Measurements from ENCODE around the gene MET. TPM values are rescaled to one million over a fixed set of nuclear protein-coding genes. Genes with fewer than 3 reads are reported as not detected.

MET gene
- total and polyA plus RNA-seq, 2 donors (not counting 3 experiments of a cell fraction or from before 2014, with no cell fraction given) = 21.1 to 44.5 TPM

DNA sequence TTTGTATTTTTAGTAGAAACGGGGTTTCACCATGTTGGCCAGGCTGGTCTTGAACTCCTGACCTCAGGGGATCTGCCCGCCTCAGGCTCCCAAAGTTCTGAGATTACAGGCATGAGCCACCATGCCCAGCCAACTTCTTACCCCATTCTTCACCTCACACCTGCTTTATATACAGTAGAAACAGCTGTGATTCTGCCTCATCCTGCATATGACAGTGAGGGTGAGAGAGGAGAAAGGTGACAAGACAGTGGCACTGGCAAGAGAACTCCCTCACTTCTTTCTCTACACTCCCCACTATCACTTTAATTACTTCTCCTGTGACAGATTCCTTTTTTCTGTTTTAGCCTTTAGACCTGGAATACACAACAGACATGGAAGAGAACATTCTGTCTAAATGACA, 128.6 kb downstream of the MET start:
- Histone ChIP-seq H3K9me3 (replicated peaks; ENCODE audit: control insufficient read depth, insufficient read depth, low read length) (no peaks in the 10 kb centered on the region), H2AFZ (ENCODE audit: low read depth, low read length) (no peak overlapping the region), H3K4me2 (ENCODE audit: insufficient read depth, low read length) (no peak overlapping the region), H3K27ac (ENCODE audit: insufficient read depth, low read depth, low read length) (no peak overlapping the region), H3K27me3 (ENCODE audit: control insufficient read depth in 2 of 2, insufficient read depth in 2 of 2, low read length in 2 of 2) (no peaks in the 10 kb centered on the region), H3K9ac (replicated peaks; ENCODE audit: extremely low read depth, insufficient read depth, low read length) (no peak overlapping the region), H3K4me1 (ENCODE audit: control insufficient read depth, extremely low read depth, insufficient read depth, low read length) (peaks cover 8% of the 10 kb centered on the region), H3K79me2 (ENCODE audit: control insufficient read depth, insufficient read depth, low read length) (no peaks in the 10 kb centered on the region), H3K9me1 (replicated peaks; ENCODE audit: control insufficient read depth, extremely low read depth, insufficient read depth, low read length) (no peaks in the 10 kb centered on the region), H3K36me3 (ENCODE audit: control insufficient read depth in 2 of 2, extremely low read depth in 1 of 2, insufficient read depth in 2 of 2, low read length in 2 of 2) (peaks cover 0 to 2% of the 10 kb centered on the region in 2 experiments), H4K20me1 (replicated peaks; ENCODE audit: control insufficient read depth, extremely low read depth, insufficient read depth, low read length) (no peaks in the 10 kb centered on the region), H3K4me3 (replicated peaks in 1 of 3; ENCODE audit: insufficient read depth in 1 of 3, low read depth in 1 of 3, low read length in 3 of 3) (no peak overlapping the region)
- intact Hi-C loops (cut with micrococcal nuclease) = loop anchor here (10.0 kb wide), 1 partner anchor 486 kb away; no protein-coding TSS in a partner anchor
- POLR2A ChIA-PET = no interaction called here
- DNase-seq (ENCODE audit: low read depth, low spot score) (no peak), FAIRE-seq (no peak)
- BruUV-seq (replicated peaks) = no TSS peak
- TF ChIP-seq EZH2 (IDR thresholded peaks at IDR 0.05; ENCODE audit: borderline replicate concordance, low read depth, low read length, severe bottlenecking) = no peak
- TF ChIP-seq POLR2AphosphoS5 (IDR thresholded peaks at IDR 0.05; ENCODE audit: insufficient read depth, low read depth, low read length) = no peak
- TF ChIP-seq, protein P1, sequence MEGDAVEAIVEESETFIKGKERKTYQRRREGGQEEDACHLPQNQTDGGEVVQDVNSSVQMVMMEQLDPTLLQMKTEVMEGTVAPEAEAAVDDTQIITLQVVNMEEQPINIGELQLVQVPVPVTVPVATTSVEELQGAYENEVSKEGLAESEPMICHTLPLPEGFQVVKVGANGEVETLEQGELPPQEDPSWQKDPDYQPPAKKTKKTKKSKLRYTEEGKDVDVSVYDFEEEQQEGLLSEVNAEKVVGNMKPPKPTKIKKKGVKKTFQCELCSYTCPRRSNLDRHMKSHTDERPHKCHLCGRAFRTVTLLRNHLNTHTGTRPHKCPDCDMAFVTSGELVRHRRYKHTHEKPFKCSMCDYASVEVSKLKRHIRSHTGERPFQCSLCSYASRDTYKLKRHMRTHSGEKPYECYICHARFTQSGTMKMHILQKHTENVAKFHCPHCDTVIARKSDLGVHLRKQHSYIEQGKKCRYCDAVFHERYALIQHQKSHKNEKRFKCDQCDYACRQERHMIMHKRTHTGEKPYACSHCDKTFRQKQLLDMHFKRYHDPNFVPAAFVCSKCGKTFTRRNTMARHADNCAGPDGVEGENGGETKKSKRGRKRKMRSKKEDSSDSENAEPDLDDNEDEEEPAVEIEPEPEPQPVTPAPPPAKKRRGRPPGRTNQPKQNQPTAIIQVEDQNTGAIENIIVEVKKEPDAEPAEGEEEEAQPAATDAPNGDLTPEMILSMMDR (IDR thresholded peaks at IDR 0.05; ENCODE audit: extremely low read depth in 1 of 2, insufficient read depth in 1 of 2, low read depth in 1 of 2, low read length in 2 of 2) = no peak
- no peak for TF ChIP-seq POLR2A (IDR thresholded peaks at IDR 0.05; ENCODE audit: low read depth, low read length)
- TF ChIP-seq JUN (IDR thresholded peaks at IDR 0.05; ENCODE audit: borderline replicate concordance, insufficient read depth, insufficient read length, low read depth) = no peak
- no peak for TF ChIP-seq FOS (IDR thresholded peaks at IDR 0.05; ENCODE audit: borderline replicate concordance, insufficient read depth, low read length)
- TF ChIP-seq MYC (IDR thresholded peaks at IDR 0.05; ENCODE audit: low read depth, low read length) = no peak
- TF ChIP-seq GATA2 (IDR thresholded peaks at IDR 0.05; ENCODE audit: insufficient read depth, insufficient read length, low read depth, low read length) = no peak
- TF ChIP-seq, protein P2, sequence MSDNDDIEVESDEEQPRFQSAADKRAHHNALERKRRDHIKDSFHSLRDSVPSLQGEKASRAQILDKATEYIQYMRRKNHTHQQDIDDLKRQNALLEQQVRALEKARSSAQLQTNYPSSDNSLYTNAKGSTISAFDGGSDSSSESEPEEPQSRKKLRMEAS (IDR thresholded peaks at IDR 0.05; ENCODE audit: insufficient read depth, insufficient read length) = no peak
- dilution Hi-C loops (cut with MboI; ENCODE audit: extremely low pct_ligation_motif_present, low sequenced_read_pairs) = no loop called here
- CTCF ChIA-PET = no interaction called here

Data from endothelial cell of umbilical vein (primary cell).